GM03348 (cell line): ENCODE results near the gene BTBD16.

ENCODE experiments used
- DNase-seq: peaks from one replicate; pipeline ENCODE4 v3.0.0; 2012; ENCODE audit warnings: low spot score

BTBD16 gene

GRCh38 chr10:122343135-122343800 is 72.2 kb downstream of the BTBD16 start:
- no peak for DNase-seq

- DNase-seq: no peak
Observed at GRCh38 chr10:122343936-122344335, 72.8 kb downstream of the BTBD16 start.

- DNase-seq: peak; percentile 12
Observed at GRCh38 chr10:122344741-122345258, 73.7 kb downstream of the BTBD16 start.

DNA sequence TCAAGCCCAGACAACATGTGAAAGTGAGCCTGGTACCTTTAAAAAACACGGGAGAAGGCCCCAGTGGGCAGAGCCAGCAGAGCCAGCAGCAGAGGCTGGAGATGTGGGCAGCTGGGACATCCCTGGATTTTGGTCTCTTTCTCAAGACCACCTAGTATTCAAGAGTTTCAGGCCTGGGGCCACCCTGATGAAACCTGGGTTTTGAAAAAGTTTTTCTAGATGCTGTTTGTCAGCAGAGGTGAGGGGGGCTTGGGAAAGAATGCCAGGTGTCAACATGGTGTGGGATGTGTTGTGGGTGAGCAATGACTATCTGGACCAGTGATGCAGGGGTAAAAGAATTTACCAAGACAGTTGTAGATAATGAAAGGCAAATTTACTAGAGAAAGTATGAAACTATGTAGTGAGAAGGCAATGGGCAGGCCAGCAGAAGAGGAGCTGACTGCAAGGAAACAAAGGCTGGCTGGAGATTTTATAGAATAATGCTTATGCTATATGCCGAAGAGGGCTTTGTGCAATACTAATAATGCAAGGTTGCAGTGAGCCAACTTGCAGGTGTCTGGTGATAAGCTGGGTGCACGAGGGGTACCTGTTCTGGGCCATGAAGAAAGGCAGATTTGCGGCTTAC is 75.3 kb downstream of the BTBD16 start:
- DNase-seq: no peak

DNA sequence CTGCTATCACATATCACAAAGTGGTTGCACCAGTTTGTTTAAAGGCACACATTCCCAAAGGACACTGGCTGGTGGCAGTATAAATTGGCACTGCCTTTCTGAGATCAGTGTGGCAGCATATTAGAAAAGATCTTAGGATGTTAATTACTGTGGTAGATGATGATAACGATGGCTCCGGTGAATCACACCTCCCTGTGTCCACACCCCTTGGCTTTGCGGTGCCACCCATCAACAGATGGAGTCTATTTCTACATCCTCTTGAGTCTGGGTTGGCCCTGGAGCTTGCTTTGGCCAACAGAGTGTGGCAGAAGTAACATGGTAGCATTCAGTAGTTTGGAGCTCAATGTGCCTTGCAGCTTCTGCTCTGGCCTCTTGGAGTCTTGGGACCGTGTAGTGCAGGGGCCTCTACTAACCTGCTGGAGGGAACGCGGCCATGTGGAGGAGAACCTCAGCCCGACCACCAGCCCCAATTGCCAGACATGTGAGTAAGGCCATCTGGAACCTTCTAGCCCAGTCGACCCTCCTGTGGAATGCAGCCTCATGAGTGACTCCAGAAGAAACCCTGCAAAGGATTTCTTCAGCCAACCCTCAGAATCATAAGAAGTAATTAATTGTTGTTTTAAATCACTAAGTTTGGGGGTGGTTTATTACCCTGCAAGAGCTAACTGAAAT is 76.2 kb downstream of the BTBD16 start:
- no peak for DNase-seq

DNA sequence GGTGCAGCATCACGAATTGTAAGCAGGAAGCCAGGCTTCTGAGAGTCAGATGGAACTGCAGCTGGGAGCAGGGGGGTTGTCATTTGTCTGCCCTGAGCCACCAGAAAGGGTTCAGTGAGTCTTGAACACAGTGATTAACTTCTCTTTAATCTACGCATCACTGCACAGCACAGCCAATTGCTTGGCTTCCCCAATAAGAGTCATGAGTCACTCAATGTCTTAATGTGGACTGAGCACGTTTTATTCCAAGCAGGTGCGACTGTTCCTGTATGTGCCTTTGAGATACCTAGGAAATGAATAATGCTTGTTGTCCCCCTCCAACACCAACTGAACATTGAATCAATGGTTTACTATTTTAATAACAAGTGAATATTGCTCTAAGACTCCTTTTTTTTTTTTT is 77.4 kb downstream of the BTBD16 start:
- DNase-seq: no peak

GRCh38 chr10:122348935-122349361 is 77.9 kb downstream of the BTBD16 start:
- no peak for DNase-seq

GRCh38 chr10:122349758-122350369 is 78.8 kb downstream of the BTBD16 start:
- DNase-seq: no peak

DNA sequence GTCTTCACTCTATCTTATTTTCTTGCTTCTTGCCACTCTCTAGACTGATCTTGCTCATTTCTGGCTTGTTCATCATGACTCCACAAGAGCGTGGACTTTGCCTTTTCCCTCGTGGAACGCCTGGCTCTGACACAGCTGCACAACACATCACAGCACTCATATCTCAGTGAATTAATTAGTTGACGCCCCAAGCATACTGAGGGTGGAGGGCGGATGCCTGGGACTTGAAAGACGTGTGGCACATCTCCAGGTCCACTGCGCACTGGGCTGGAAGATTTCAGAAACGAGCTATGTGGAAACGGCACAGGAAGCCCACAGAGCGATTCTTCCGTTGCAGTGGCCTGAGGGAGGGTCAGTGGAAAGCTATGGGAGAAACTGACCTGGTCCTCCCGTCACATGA is 79.8 kb downstream of the BTBD16 start:
- DNase-seq: no peak

DNA sequence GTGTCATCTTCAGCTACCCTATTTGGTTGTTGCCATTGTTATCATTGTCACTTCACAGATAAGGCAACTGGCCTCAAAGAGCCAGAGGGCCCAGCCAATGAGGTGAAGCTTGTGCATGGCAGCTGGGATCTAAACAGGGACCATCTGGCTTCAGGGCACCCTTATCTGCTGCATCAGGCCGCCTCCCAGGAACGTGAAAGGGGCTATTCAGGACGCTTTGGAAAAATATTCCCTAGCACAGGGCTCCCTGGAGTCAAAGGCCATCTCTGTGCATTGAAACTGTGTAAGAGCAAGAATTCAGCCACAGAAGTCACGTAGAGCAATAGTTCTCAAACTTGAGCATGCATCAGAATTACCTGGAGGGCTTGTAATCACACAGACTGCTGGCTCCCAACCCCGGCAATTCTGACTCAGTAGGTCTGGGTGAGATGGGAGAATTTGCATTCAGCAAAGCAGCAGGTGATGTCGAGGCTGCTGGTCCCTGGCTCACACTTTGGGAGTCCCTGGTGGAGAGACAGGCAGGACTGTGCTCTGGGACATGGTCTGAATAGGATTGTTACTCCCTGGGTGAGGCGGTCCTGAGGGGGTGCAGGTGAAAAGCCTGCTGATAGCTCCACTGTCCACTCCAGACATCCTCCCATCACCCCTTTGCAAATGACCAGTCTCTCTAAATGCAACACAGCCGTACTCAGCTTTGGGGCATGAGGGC is 81.9 kb downstream of the BTBD16 start:
- DNase-seq: no peak

DNA sequence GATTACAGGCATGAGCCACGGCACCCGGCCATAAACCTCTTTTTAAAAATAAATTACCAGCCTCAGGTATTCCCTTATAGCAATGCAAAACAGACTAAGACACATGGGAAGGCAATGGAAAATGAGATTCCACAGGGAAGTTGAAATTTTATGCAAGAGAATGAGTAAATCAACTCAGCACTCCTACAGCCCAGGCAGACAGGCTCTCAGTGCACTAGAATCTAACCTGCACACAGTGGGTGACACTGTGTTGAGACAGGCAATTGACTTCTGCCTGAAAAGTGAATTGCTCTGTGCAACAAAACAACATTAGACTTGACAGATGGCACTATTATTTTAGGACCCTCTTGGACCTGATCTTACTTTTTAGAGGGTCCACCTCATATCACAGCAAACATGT is 83.3 kb downstream of the BTBD16 start:
- DNase-seq: no peak

DNA sequence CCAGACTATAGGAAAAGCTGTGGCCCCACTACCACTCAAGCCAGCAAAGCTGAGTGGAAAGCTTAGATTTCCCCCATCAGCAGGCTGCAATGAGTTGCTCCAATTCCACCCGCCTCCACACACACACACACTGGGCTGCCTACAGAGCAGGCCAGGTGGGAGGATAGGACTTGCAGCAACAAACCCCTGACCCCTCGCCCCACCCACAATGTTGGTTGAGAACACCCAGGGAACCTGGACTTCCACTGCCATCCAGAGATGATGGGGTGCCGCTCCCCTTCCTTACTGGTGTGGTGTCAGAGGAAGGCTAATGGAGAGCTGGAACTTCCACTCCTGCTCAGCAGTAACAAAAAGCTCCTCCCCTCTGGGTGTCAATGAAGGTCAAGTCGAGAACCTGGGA is 86.6 kb downstream of the BTBD16 start:
- DNase-seq: no peak

DNA sequence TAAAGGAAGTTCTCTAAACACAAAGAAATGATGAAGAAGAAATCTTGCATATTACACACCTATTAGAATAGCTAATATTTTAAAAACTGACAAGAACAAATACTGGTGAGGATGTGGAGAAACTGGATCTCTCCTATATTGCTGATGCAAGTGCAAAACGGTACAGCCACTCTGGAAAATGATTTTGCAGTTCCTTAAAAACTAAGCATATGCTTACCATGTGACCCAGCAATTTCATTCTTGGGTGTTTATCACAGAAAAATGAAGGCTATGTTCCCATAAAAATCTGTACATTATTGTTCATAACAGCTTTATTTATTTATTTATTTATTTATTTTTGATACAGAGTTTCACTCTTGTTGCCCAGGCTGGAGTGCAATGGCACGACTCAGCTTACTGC is 88.5 kb downstream of the BTBD16 start:
- no peak for DNase-seq

GRCh38 chr10:122361046-122361445 is 90.0 kb downstream of the BTBD16 start:
- no peak for DNase-seq

DNA sequence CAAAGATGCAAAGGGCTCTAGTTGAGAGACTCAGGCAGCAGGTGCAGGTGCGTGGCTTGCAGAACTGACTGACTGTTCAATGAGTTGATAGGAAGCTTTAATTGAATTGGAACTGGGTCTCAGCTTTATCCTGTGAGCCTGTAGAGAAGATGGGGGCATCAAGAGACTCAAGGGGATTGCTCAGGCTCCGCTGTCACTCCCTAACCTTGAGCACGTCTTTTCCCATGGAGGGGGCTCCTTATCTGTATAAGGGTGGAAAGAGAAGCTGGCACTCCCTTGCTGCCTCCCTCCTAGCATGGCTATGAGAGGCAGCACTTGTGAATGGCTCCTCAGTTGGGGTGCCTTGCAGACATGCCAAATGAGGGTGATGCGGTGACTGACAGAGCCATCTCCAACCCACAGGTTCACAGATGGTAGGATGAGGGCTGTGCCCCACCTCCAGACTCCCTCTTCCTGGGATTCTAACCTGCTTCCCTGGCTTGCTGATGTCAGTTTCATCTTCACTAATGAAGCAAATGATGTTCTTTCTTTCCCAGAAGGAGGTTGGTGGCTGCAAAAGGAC is 91.0 kb downstream of the BTBD16 start:
- DNase-seq: no peak

DNA sequence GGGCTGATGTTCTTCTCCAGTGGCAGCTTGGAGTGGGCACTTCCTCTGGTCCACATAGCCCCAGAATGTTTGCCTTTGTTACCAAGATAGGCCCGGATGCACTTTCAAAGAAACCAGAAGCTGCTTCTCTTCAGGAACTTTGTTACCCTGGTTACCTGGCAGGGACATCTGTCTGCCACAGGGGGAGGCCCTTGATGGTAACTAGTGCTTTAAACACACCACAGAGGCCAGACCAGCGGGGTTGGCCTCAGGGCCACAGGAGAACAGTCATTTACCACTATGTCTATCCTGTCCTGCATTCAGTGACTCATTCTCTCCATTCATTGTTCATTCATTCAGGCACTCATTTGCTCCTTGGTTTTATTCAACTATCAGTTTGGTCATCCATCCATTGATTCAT is 91.5 kb downstream of the BTBD16 start:
- no peak for DNase-seq

- DNase-seq: no peak
Observed at GRCh38 chr10:122363311-122363710, 92.2 kb downstream of the BTBD16 start.

DNA sequence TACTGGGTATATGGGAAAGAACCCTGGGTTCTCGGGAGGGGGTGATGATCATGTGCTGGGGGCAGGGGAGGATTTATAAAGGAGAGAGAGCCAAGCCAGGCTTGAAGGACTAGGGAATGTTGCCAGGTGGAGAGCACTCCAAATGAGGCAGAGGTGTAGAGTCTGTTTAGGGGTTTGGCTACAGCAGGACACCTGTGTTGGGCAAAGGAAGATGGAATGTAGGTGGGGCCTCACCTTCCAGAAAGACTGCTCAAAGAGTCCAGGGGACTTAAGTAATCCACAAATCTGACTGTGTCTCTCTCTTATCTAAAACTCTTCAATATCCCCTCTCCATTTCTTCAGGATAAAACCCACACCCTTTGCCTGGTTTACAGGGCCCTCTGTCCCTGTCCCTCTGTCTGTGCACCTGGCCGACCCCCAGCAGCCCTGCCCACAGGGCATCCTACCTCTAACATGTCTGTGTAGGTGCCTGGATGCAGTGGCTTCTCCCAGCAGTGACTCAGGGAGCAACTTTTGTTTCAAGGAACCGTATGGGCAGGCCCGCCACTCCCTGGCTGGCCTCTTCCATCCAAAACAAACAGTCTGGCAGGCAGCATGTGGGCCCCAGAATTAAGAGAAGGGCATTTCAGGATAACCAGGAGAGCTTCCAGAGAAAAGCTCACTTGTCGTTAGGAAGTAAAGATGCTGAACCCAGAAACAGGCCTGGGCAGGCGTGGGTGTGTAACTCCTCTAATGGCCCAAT is 92.8 kb downstream of the BTBD16 start:
- peak; percentile 26 for DNase-seq

GRCh38 chr10:122368502-122369254 is 97.6 kb downstream of the BTBD16 start:
- no peak for DNase-seq

DNA sequence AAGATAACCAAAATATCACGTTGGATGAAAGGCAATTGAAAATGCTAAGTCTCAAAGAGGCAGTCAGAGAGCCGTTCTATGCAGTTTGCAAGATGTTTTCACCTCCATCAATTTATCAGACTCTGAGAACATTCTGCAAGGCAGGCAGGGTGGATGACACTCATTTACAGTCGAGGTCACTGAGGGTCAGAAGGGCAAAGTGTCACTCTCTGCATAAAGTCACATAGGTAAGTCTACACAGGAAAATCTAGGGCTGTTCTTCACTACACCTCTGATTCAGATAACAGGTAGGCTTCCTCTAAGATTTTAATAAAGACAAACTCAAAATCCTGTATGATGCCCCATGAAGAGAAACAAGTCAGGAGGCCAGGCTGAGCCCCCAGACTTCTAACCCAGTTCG is 102.0 kb downstream of the BTBD16 start:
- DNase-seq: no peak
